ENCODE measurements around the gene PSD. TPM values are rescaled to one million over a fixed set of nuclear protein-coding genes. Genes with fewer than 3 reads are reported as not detected.

The PSD gene
- total RNA-seq, 6 donors from 2014 or later, result 1.1 to 28.3 (median 3.5) TPM

DNA sequence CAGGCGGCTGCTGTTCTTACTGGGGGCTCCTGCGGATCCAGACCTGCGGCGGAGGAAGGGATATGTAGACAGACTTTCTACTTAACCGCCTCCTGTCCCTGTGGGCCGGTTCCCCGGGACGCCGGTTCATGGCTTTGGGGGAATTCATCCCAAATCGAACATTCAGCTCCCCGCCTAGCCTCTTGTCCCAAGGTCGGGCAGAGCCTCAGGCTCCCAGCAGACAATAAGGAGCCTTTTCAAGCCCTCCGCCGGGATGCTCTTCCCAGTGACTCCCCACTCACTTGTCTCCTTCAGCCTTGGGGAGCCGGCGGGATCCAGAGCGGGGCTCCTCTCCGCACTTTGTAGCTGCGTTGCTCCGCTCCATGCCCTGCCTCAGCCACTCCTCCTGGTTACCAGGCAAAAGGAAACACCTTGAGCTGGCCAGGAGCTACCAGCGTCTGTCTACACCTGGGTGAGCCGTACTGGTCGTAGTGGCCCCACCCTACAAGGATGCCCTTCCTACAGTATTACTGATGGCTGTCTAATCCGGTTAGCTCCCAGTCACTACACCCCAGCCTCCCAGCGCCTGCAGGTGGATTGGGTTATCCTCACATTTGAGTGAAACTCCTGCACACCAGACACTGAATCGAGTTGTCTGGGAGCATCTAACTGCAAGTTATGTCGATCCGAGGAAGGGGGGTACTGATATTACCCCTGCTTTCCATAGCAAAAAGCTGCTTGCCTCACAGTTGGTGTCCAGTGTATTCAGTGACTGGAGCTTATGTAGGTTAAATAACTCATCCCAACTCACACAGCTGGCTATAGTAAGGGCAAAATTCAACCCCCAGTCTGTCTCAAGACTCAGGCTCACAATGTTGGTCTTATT is 32.8 kb upstream of the PSD start, which contains the start of gene C10orf95:
C10orf95 (minus strand) TSS at position 439 of the 865 bp plus-strand sequence. CDS start 450 bp downstream, outside the sequence.
- no peaks in the 10 kb centered on the region for H3K36me3 ChIP-seq
- TF ChIP-seq POLR2AphosphoS5 (IDR thresholded peaks at IDR 0.05) (no peak), POLR2A (IDR thresholded peaks at IDR 0.05) (peak in 1 of 4 donors; percentile 23), EP300 (IDR thresholded peaks at IDR 0.05) (no peak)
- TF ChIP-seq, protein P1, sequence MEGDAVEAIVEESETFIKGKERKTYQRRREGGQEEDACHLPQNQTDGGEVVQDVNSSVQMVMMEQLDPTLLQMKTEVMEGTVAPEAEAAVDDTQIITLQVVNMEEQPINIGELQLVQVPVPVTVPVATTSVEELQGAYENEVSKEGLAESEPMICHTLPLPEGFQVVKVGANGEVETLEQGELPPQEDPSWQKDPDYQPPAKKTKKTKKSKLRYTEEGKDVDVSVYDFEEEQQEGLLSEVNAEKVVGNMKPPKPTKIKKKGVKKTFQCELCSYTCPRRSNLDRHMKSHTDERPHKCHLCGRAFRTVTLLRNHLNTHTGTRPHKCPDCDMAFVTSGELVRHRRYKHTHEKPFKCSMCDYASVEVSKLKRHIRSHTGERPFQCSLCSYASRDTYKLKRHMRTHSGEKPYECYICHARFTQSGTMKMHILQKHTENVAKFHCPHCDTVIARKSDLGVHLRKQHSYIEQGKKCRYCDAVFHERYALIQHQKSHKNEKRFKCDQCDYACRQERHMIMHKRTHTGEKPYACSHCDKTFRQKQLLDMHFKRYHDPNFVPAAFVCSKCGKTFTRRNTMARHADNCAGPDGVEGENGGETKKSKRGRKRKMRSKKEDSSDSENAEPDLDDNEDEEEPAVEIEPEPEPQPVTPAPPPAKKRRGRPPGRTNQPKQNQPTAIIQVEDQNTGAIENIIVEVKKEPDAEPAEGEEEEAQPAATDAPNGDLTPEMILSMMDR (IDR thresholded peaks at IDR 0.05), result no peak
- peak in 1 of 2 donors; percentile 8 for ATAC-seq (ENCODE audit: low FRiP score in 2 of 2)
- H3K27ac ChIP-seq, result peak within 1 kb of the TSS; percentile 87 to 95 (median 90)
- peak in 1 of 2 donors; percentile 66 for DNase-seq
- 22 to 35% methylated on average over 13 to 23 of the region's 28 CpGs for WGBS, 2 donors
- H3K4me3 ChIP-seq, result peak within 1 kb of the TSS; percentile 84 to 97 (median 94)
- peaks cover 21 to 66% (median 42%) of the 10 kb centered on the region in 4 donors for H3K4me1 ChIP-seq
- H3K27me3 ChIP-seq, result no peaks in the 10 kb centered on the region
- no peaks in the 10 kb centered on the region for H3K9me3 ChIP-seq

- WGBS, 2 donors, result 0% methylated on average over 2 to 22 of the region's 104 CpGs
- H3K27me3 ChIP-seq, result no peaks in the 10 kb centered on the region
- no peaks in the 10 kb centered on the region for H3K9me3 ChIP-seq
- H3K36me3 ChIP-seq, result no peaks in the 10 kb centered on the region
- TF ChIP-seq EP300 (IDR thresholded peaks at IDR 0.05), result no peak
- TF ChIP-seq, protein P1 (IDR thresholded peaks at IDR 0.05), result peak in 3 of 6 experiments; percentile 16 to 49 (median 27)
- peak; percentile 46 to 48 for TF ChIP-seq POLR2AphosphoS5 (IDR thresholded peaks at IDR 0.05)
- TF ChIP-seq POLR2A (IDR thresholded peaks at IDR 0.05), result peak in 3 of 4 donors; percentile 58 to 94 (median 64)
- H3K27ac ChIP-seq, result peak overlapping the region; percentile 87 to 95 (median 90)
- DNase-seq, result peak; percentile 92 to 98
- H3K4me1 ChIP-seq, result peaks cover 18 to 58% (median 39%) of the 10 kb centered on the region in 4 donors
- peak overlapping the region; percentile 84 to 97 (median 94) for H3K4me3 ChIP-seq
- peak; percentile 89 to 93 for ATAC-seq (ENCODE audit: low FRiP score in 2 of 2)
Observed at GRCh38 chr10:102450374-102451104, 32.0 kb upstream of the PSD start.

DNA sequence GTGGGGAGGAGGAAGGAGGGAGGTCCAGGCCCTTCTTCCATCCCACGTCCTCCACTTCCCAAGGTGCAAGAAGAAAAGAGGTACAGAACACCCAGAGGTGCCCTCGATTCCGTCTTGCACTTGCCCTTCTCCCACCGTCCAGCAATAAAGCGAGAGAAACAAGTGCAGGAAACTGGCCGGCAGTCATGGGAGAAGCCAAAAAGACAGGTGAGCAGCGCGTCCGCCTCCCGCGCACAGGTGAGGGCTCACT is 31.5 kb upstream of the PSD start:
- WGBS, 2 donors, result 0 to 1% methylated on average over 11 of the region's 11 CpGs
- H3K27ac ChIP-seq, result peak overlapping the region; percentile 87 to 95 (median 90)
- DNase-seq (no peak), ATAC-seq (ENCODE audit: low FRiP score in 2 of 2) (no peak)
- peaks cover 18 to 54% (median 36%) of the 10 kb centered on the region in 4 donors for H3K4me1 ChIP-seq
- H3K36me3 ChIP-seq, result no peaks in the 10 kb centered on the region
- peak overlapping the region; percentile 76 to 97 (median 94) for H3K4me3 ChIP-seq
- no peak for TF ChIP-seq EP300 (IDR thresholded peaks at IDR 0.05)
- TF ChIP-seq POLR2AphosphoS5 (IDR thresholded peaks at IDR 0.05), result no peak
- TF ChIP-seq POLR2A (IDR thresholded peaks at IDR 0.05), result no peak
- TF ChIP-seq, protein P1 (IDR thresholded peaks at IDR 0.05), result no peak
- no peaks in the 10 kb centered on the region for H3K27me3 ChIP-seq
- no peaks in the 10 kb centered on the region for H3K9me3 ChIP-seq

DNA sequence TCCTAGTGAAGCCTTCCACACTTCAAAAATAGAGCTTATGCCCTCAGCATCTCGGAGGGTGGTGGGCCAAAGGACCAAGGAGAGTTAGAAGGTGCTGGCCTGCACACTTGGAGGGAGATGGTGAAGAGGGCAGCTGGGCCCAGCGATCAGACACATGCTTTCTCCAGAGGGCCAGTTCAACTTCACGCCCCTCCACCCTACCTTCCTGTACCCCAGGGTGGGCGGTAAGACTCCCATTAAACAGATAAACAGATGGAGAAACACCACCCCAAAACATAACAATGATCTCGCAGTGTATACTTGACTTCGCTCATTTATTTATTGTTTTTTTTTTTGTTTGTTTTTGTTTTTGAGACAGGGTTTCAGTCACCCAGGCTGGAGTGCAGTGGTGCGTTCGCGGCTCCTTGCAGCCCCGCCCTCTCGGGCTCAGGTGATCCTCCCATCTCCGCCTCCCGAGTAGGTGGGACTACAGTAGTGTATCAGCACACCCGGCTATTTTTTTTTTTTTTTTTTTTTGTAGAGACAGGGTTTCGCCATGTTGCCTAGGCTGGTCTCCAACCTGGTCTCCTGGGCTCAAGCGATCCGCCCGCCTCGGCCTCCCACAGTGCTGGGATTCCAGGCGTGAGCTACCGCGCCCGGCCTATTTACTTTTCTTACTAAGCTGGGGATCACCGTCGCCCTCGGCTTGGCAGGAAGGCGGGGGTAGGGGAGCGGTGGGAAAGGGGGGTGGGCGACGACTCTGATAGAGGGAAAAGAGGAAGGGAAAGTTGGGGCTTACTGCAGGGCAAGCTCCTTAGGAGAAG is 30.9 kb upstream of the PSD start:
- peak; percentile 64 to 86 for ATAC-seq (ENCODE audit: low FRiP score in 2 of 2)
- H3K9me3 ChIP-seq, result no peaks in the 10 kb centered on the region
- no peak for TF ChIP-seq POLR2AphosphoS5 (IDR thresholded peaks at IDR 0.05)
- no peak for TF ChIP-seq POLR2A (IDR thresholded peaks at IDR 0.05)
- TF ChIP-seq EP300 (IDR thresholded peaks at IDR 0.05), result no peak
- TF ChIP-seq, protein P1 (IDR thresholded peaks at IDR 0.05), result no peak
- peak; percentile 86 to 92 for DNase-seq
- H3K4me1 ChIP-seq, result peaks cover 18 to 50% (median 31%) of the 10 kb centered on the region in 4 donors
- peak overlapping the region; percentile 76 to 97 (median 94) for H3K4me3 ChIP-seq
- H3K27me3 ChIP-seq, result no peaks in the 10 kb centered on the region
- H3K36me3 ChIP-seq, result no peaks in the 10 kb centered on the region
- peak overlapping the region; percentile 87 to 95 (median 90) for H3K27ac ChIP-seq
- 8% methylated on average over 30 of the region's 30 CpGs for WGBS, 2 donors
